GM19468 (cell line): ENCODE results near the gene PRKAR1B.

Experiments
- ATAC-seq: cut with Tn5 transposase; IDR thresholded peaks from one replicate; pipeline ENCODE4 v1.9.1; 2021; ENCODE audit warnings: mild to moderate bottlenecking, moderate library complexity, moderate number of reproducible peaks; ENCODE audit not compliant: unreplicated experiment; ENCODE audit errors: extremely low read depth

PRKAR1B gene

DNA sequence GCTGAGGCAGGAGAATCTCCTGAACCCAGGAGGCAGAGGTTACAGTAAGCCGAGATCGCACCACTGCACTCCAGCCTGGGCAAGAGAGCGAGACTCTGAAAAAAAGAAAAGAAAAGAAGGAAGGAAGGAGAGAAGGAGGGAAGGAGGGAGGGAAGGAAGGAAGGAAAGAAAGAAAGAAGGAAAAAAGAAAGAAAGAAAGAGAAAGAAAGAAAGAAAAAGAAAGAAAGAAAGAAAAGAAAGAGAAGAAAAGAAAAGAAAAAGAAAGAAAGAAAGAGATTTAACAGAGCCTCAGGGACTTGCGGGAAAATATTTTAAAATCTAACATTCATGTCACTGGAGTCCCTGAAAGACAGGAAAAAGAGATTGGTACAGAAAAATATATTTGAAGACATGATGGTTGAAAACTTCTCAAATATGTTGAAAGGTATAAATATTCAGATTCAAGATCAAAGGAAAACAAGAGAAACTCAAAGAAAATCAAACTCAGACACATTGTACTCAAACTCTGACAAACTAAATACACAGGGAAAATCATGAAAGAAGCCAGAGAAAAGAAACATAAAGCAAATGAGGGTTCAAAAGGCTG lies 25.9 kb downstream of the PRKAR1B start:
- ATAC-seq = no peak

- ATAC-seq = no peak
These were observed 27.5 kb downstream of the PRKAR1B start for GRCh38 chr7:699476-700170.

DNA sequence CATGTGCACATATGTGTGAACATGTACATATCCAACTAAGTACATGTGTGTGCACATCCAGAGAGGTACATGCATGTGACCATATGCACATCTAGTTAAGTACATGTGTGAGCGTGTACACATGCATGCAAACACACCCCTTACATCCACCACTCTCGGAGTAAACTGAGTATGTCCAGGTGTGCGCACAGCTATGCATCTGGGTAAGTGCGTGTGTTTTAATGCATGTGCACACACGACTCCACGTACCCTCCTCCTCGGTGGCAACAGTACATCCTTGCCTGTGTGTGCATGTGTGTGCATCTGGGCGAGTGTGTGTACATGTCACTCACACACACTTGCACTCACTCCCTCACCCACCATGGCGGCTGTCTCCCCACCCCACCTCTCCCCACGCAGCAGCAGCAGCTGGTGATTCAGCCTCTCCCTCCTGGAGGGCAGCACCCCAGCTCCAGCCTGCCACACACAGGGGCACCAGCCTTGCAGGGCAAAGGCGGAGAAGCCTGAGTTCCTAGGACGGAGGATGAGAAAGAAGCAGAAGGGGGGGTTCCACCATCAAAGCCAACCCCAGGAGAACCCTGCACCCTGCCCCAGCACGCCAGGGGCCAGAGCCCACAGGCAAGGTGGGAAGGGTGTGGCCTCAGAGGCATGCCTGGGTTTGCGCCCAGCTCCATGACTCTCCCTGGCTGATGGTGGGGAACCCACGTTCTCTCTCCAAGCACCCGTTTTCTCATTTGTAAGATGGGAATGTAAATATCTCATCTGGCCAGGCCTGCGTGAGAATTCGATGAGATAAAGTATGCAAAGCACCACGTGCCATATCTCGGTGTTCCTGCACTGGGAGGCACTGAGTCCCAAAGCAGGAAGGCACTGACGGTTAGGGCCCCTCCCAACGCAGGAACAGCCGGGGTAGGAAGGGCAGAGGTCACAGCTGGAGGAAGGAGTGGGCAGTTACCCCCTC lies 28.3 kb downstream of the PRKAR1B start:
- no peak for ATAC-seq

DNA sequence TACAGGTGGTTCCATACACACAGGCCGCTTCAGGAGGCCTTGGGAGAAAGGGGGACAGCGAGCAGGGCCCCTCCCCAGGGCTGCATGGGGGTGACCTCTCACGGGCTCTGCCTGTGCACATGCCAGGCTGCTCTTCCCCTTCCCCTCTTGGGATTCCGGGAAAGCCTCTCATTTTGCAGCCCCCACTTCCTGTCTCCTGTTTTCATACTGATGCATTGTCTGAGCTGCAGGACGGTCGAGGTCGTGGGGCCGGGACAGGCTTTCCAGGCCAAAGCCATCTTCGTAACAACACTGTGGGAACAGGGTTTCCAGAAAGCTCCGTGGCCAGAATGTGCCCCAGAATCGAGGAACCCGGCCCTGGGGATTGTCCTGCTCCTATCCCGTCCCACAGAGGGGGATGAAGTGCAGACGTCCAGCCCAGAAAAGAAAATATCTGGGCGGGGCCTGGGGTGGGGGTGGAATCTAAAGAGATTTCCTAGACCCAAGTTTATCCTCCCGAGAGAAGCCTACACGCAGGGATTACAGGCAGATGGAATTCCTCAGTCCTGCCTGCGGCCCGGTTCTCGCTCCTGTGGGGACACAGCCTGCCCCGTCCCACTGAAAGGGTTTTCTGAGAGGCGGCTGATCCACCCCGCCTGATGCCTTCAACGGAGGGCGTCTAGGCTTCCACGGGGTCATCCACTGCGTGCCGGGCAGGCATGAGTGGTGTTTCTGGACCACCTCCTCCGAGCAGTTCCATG lies 30.1 kb downstream of the PRKAR1B start:
- no peak for ATAC-seq

DNA sequence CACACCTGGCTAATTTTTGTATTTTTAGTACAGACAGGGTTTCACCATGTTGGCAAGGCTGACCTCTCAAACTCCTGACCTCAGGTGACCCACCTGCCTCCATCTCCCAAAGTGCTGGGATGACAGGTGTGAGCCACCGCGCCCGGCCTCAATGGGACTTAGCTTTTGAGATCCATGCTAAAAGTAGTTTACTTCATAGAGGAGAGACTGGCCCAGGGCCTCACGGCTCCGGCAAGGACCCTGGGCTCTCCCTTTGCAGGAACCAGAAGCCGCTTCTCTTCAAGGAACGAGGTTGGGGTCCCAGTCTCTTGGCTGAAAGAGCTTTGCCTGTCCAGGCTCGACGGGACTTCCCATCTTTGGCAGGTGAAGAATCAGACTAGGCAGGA lies 30.7 kb downstream of the PRKAR1B start:
- ATAC-seq = no peak

- ATAC-seq = no peak
These were observed 33.8 kb downstream of the PRKAR1B start for GRCh38 chr7:693280-693679.

DNA sequence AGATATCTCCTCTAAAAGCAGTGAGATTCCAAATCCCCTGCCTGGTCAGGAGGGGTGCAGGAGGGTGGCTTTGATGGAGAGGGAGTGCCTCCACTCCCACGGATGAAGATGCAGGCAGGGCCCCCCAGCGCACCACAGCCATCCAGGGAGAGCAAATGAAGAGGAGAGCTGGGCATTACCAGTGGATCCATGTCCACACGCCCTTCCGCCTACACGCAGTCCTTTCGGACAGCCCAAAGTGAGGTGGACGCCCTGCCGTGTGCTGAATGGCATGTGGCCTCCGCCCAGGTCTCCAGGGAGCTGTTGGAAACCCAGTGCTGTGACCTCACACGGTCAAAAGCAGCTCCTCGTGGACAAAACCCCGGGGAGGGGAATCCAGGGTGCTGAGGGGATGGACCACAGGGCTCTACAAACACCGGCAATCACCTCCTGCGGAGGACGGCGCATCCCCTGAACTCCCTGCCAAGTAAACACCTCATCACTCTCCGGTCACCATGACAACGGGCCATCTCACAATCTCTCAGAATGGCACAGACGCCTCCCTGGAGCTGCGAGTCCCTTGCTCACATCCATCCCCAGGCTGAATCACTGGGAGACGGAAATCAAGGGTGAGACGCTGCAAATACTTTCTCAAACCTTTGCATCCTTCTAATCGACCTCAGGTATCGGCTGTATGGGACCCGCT lies 35.6 kb downstream of the PRKAR1B start:
- ATAC-seq = no peak

DNA sequence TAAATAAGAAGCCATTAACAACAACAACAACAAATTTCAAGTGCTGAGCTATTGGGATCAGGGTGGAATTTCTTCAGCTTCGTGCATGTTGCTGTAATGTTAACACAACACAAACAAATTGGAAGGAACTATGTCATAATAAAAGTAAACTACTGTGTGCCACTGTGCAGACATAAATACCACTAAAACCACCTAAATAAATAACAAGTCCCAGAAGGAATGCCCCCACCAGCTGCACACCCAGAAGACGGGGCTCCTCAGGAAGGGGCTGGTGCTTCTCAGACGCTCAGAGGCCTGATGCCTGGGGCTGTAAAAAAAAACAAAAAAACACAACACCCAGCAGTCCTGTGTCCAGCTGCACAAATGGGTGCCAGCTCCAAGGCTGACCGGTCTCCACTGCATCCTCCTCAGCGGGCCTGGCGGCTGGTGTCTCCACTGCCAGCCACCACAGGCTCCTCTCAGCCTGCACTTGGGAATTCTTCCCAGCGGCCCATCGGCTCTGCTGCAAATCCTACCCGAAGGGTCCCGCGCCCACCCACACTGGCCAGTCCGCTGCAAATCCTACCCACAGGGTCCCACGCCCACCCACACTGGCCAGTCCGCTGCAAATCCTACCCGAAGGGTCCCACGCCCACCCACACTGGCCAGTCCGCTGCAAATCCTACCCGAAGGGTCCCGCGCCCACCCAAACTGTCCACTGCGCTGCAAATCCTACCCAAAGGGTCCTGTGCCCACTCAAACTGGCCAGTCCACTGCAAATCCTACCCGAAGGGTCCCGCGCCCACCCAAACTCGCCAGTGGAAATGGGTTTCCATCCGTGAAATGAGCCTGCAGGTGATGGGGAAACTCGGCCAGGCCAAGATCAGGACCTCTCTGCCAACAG lies 36.4 kb downstream of the PRKAR1B start:
- no peak for ATAC-seq

- ATAC-seq = no peak
These were observed 41.5 kb downstream of the PRKAR1B start for GRCh38 chr7:685540-685939.

GRCh38 chr7:684416-684815 lies 42.7 kb downstream of the PRKAR1B start:
- no peak for ATAC-seq

- no peak for ATAC-seq
These were observed 43.4 kb downstream of the PRKAR1B start for GRCh38 chr7:683526-684205.

DNA sequence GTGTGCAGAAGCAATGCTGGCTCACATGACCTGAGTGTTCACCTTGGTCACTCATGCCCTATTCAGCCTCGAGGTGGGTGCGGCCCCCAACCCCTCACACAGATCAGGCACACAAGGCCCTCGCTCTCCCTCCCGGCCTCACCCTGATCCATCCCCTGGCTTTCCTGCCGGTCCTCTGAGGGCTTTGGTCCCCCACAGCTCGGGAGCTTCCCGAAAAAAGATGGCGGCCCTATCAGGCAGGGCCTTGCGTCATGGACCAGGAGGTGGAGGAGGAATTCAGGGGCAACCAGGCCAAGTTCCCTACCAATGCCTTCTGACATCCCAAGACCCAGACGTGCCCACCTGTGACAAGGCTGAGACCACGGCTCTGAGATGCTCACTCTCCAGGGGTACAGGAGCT lies 44.3 kb downstream of the PRKAR1B start:
- ATAC-seq = no peak

DNA sequence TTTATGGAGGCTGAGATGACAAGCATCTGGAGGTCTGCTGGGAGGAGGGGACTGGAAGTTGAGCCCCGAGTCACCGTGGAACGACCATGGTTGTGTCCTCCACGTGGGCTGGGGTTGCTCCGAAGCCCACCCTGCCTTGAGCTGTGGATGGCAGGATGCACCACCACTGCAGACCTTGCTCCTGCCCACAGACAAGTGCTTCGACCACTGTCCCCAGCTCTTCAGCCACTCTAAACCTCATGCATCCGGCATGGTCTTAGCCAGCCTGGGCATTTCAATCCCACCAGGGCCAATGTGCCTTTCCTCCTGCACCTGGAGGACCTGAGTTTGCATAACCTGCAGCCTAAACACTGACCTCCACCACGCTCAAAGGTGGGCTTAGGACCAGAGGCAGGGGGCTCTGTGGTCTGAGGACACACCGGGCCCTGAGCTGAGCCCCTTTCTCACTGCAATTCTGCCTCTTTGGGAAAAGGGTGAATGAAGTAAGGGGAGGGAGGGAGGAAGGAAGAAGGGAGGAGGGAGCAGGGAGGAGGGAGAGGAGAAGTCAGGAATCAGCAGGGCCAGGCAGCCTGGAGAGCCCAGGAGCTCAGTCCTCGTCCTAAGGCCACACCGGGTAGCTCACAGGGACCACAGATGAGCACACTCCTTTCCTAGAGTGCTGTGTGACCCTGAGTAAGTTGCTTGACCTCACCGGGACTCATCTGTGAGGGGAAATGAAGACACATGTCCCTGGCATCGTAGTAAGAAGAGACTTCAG lies 45.4 kb downstream of the PRKAR1B start:
- ATAC-seq = no peak

- ATAC-seq = no peak
These were observed 46.5 kb downstream of the PRKAR1B start for GRCh38 chr7:680411-681127.

DNA sequence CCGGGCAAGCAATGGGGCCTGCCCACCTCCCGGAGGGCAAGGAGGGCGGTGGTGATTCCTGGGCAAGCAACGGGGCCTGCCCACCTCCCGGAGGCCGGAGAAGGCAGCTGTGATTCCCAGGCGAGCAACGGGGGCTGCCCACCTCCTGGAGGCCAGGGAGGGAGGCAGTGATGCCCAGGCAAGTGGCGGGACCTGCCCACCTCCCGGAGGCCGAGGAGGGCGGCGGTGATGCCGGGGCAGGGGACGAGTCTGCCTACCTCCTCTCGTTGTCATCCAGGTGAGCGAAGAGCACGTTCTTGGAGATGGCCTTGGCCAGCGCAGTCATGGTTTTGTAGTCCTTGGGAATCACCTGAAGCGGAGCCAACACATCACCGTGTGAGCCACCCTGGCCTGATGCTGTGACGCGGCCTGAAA lies 50.1 kb downstream of the PRKAR1B start:
- ATAC-seq = no peak

- ATAC-seq = no peak
These were observed 50.7 kb downstream of the PRKAR1B start for GRCh38 chr7:676246-676971.
